Panc1 (cell line): ENCODE data around the gene RPL35A.
"Not testable (repeated sequence)": the region's sequence is repeated elsewhere in the genome, so short reads cannot be mapped to it uniquely, and the experiment has no call there.

ENCODE experiments used
- CTCF ChIP-seq: fragments of 450-650 bp; IDR thresholded peaks from 2 replicates; pipeline ENCODE4 v1.5.1; 2017; ENCODE audit warnings: mild to moderate bottlenecking
- POLR2AphosphoS5 ChIP-seq: IDR thresholded peaks from 2 replicates; pipeline ENCODE4 v1.6.1; 2012; ENCODE audit warnings: mild to moderate bottlenecking, low read depth, low read length, moderate library complexity
- SIN3A ChIP-seq: IDR thresholded peaks from 2 replicates; pipeline ENCODE4 v1.6.1; 2012; ENCODE audit warnings: low read depth, mild to moderate bottlenecking, low read length, moderate library complexity, borderline replicate concordance; ENCODE audit not compliant: insufficient read depth
- TCF7L2 ChIP-seq: IDR thresholded peaks from 2 replicates; pipeline ENCODE4 v1.6.1; 2011; ENCODE audit warnings: mild to moderate bottlenecking, low read depth, low read length, inconsistent platforms
- TF ChIP-seq, protein P1 (sequence below), 2 experiments: IDR thresholded peaks; 2 replicates each; pipeline ENCODE4 v1.6.1; 2011 to 2012; ENCODE audit warnings: low read depth in 2 of 2, control low read depth in 1 of 2, low read length in 1 of 2, mild to moderate bottlenecking in 1 of 2, moderate library complexity in 1 of 2; ENCODE audit not compliant: insufficient read depth in 1 of 2

- not testable (repeated sequence) for TF ChIP-seq CTCF, POLR2AphosphoS5, SIN3A, TCF7L2
- TF ChIP-seq, protein P1, sequence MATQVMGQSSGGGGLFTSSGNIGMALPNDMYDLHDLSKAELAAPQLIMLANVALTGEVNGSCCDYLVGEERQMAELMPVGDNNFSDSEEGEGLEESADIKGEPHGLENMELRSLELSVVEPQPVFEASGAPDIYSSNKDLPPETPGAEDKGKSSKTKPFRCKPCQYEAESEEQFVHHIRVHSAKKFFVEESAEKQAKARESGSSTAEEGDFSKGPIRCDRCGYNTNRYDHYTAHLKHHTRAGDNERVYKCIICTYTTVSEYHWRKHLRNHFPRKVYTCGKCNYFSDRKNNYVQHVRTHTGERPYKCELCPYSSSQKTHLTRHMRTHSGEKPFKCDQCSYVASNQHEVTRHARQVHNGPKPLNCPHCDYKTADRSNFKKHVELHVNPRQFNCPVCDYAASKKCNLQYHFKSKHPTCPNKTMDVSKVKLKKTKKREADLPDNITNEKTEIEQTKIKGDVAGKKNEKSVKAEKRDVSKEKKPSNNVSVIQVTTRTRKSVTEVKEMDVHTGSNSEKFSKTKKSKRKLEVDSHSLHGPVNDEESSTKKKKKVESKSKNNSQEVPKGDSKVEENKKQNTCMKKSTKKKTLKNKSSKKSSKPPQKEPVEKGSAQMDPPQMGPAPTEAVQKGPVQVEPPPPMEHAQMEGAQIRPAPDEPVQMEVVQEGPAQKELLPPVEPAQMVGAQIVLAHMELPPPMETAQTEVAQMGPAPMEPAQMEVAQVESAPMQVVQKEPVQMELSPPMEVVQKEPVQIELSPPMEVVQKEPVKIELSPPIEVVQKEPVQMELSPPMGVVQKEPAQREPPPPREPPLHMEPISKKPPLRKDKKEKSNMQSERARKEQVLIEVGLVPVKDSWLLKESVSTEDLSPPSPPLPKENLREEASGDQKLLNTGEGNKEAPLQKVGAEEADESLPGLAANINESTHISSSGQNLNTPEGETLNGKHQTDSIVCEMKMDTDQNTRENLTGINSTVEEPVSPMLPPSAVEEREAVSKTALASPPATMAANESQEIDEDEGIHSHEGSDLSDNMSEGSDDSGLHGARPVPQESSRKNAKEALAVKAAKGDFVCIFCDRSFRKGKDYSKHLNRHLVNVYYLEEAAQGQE (IDR thresholded peaks at IDR 0.05; ENCODE audit: insufficient read depth in 1 of 2, low read depth in 2 of 2, low read length in 1 of 2) = not testable (repeated sequence)
Observed at GRCh38 chr3:197908550-197908949, 41.4 kb upstream of the RPL35A start.
